Posterior vena cava (tissue), 2 donors: Measurements from ENCODE around the gene UQCR11. TPM values are rescaled to one million over a fixed set of nuclear protein-coding genes. Genes with fewer than 3 reads are reported as not detected.
"Not testable (repeated sequence)": the region's sequence is repeated elsewhere in the genome, so short reads cannot be mapped to it uniquely, and the experiment has no call there.

Experiments used
- DNase-seq: peaks from one replicate; pipeline ENCODE4 v3.0.0-alpha.2; 2020; ENCODE audit warnings: low spot score
- intact Hi-C, 2 donors: fragments of 100-400 bp; cut with DNase I; formaldehyde crosslinking; loops; one replicate each; pipeline versions ENCODE4 v1.14.1 to v1.14.2; 2022 to 2023
- total RNA-seq, 2 donors: library from RNA; stranded (reverse); fragmentation: NEBNext Ultra II Directional; extraction: Animal tissue kit (Norgen Biotek cat#: 25700); gene quantifications; one replicate each; pipeline ENCODE4 v1.2.1, GENCODE V29; 2021
- donor health status: DM: yes; HTN: yes; CAD: no.
- donor health status: DM: yes; HTN: yes; CAD: no.

Gene UQCR11
- total RNA-seq, 2 donors from 2014 or later = 197 to 252 TPM

DNA sequence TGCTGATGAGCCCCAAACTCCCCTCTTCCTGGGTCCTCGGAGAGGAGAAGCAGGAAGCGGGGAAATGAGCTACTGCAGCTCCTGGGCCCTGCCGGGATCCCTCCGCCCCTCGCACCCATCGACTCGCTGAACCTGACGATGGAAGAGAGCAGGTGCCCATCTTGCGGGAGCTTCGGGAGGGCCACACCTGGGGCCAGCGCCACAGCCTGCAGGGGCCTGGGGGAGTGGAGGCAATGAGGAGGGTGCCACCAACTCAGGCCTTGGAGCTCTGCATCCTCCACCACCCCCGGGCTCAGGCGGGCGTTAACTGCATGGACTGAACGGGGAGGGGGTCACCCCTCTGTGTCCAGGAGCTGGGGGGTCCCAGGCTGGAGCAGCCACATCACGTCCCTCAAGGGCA is 38.8 kb upstream of the UQCR11 start:
- intact Hi-C loops = loop anchor here in 1 of 2 donors (2.0 kb wide), 1 partner anchor 35 kb away; no protein-coding TSS in a partner anchor
- DNase-seq = no peak

DNA sequence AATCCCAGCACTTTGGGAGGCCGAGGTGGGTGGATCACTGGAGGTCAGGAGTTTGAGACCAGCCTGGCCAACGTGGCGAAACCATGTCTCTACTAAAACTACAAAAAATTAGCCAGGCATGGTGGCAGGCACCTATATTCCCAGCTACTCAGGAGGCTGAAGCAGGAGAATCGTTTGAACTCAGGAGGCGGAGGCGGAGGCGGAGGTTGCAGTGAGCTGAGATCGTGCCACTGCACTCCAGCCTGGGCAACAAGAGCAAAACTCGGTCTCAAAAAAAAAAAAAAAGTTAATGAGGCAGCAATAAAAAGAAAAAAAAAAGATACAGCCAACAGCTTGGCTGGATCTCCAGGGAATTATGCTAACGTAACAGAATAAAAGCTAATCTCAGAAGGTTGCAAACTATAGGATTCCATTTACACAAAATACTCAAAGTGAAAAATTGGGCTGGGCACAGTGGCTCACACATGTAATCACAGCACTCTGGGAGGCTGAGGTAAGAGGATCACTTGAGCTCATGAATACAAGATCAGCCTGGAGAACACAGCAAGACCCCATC is 35.7 kb upstream of the UQCR11 start:
- intact Hi-C loops = loop anchor here in 1 of 2 donors (2.0 kb wide), 1 partner anchor 46 kb away; no protein-coding TSS in a partner anchor
- not testable (repeated sequence) for DNase-seq

DNA sequence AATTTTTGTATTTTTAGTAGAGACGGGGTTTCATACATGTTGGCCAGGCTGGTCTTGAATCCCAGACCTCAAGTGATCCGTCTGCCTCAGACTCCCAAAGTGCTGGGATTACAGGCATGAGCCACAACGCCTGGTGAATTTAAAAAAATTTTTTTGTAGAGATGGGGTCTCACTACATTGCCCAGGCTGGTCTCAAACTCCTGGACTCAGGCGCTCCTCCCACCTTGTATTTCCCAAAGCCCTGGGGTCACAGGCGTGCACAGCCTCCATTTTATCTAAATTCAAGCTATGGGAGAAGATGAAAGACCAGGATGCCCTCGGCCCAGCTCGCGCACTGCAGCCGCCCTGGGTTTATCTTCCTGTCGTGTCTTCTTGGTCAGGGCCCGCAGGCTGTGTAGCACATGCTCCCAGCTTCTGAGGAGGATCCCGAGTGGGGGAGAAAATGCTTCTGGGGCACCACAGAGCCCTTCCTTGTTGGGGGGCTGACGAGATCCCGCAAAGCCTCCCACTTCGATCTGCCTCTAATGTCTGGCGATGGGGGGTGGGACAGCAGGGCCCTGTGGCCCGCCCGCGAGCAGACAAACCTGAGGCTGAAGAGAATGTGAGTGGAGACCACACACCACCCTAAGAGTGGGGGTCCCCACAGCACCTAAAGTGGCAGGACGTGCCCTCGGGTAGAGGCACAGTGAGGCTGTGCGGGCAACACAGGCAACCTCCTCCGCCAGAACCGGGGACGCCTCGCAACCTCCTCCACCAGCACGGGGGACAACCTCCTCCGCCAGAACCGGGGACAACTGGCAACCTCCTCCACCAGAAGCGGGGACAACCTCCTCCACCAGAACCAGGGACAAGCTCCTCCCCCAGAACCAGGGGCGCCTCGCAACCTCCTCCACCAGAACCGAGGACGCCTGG is 31.3 kb upstream of the UQCR11 start:
- no peak for DNase-seq
- intact Hi-C loops = no loop called here

DNA sequence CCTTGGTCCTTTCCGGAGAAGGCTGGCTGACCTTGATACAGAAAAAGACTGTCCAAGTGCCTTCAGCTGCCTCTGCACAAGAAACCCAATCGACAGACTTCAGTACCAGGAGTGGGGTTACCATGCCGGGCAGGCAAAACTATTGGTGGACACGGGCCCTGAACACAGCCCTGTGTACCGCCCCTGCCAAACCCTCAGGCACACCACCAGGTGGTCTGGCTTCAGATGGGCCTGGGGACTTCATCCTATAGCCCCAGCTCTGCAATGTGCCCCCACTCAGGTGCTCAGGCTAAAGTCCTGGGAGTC is 29.6 kb upstream of the UQCR11 start:
- no peak for DNase-seq

DNA sequence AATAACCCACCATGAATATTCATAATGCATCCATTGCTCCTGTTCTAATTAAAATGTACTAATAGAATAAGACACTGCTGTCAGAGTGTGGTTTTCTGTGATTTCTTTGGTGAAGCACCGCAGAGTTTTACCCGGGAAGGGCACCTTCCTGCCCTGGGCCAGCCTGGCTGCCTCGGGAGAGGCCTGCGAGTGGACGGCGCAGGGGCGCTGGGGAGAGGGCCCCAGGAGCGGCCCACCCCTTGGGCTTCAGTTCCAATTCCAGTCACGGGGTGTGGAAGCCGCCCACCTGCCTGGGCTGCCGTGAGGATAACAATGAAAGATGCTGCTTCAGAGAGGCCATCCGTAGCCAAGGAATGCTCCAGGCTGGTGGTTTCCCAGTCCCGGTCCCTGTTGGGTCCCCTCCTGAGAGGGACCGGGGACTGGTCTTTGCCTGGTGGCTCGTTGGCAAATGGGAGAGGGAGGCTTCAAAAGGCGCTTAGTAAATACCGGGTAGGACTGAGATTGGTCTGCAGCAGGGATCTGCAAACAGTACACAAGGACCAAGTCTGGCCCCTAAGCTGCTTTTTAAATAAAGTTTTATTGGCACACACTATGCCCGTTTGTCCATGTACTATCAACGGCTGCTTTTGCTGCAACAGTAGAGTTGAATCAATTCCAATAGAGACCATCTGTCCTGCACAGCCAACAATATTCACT is 29.1 kb upstream of the UQCR11 start:
- intact Hi-C loops = no loop called here

More for the DNA sequence above, 29.6 kb upstream of the UQCR11 start:
- intact Hi-C loops = no loop called here

DNA sequence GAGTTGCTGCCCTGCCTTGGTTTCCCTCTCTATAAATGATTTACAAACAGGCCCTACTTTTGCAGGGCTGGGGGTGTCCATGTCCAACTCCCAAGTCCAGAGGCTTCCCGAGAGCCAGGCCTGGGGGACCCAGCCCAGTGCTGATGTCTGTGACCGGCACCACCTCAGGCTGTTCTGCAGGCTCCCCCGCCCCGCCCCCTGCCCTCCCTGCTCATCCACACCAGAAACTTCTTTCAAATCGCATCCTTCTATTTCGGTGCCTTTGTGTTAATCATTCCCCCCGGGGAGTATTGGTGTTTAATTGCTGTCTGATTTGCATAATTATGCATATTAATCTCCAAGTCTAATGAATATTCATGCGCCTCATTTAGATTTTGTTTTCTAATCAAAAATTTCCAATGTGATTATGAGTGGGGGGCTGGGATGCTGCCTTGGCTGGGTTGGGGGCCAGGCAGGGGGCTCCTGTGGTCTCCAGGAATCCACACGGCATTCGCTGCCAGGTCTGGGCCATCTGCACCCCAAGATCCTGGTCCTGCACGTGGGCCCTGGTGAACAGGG is 28.1 kb upstream of the UQCR11 start:
- DNase-seq = no peak
- intact Hi-C loops = no loop called here

More for the DNA sequence above, 29.1 kb upstream of the UQCR11 start:
- DNase-seq = no peak

DNA sequence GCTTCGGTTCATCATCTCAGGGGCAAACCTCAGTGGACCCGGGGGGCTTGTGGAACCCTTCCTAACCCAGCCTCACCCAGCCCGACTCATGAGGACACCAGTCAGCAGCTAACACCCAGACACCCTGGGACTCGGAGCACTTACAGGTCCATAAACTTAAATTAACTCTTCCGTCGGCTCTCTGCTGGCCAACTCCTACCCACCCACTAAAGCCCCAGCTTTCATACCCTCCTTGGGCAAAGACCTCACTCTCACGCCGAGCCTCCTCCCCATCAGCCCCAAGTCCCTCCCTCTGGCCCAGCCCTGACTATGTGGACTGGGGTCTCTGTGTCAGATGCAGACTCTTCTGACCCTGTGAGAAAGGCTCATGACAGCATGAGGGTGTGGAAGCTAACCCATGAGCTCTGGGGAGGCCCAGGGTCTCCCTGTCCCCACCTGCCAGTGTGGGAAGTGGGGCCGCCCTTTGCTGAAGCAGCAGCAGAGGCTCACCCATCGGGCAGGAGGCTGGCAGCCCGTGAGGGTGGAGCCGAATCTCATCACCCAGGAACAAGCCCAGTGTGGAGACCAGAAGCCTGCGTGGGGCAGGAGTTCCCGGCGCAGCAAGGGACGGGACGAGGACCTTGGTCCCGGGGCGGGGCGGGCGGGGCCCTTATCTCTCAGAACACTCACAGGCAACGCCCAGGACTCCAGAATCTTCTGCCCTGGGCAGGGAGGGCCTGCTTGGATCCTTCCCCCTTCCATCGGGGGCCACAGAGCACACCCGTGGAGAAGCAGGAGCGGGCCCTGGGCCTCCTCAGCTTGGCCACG is 27.4 kb upstream of the UQCR11 start:
- DNase-seq = no peak
- intact Hi-C loops = no loop called here

DNA sequence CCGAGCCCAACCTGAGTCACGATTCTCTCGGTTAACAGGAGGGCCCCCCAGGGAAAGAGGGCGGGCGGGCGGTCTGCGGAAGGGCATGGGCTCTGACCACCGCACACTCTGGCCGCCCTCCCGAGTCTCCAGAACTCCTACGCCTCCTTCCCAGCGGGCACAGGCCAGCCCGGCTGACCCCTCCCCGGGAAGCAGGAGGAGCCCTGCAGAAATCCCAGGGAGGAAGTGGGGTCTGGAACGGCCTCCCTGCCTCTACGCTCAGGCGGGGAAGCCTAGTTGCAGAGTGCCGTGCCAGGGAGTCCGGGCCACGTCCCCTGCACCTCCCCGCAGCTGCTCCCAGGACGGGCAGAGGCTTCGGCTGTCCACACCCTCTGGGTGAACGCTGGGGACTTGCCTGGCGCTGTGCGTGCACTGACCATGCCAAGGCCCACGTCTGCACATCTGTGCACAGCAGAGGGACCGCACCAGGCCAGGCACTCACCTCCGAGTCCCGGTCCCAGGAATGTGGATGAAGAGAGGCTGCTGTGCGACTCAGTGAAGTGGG is 26.4 kb upstream of the UQCR11 start:
- no peak for DNase-seq
- intact Hi-C loops = no loop called here

DNA sequence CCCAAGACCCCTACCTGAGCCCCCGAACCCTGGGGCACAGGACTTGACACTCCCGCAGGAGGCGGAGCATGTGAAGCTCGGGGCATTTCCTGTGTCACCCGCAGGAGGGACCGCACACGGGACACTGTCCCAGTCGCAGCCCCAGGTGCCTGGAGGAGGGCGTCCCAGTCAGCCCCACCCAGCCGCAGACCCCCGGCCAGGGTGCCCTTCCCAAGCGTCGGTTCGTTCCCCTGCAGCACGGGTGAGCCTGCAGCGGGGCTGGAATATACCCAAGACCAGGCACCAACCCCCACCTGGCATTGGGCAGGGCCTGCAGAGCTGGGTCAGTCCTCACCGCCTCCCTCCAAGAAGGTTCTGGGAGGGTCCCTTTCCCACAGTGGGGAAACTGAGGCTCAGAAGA is 25.5 kb upstream of the UQCR11 start:
- intact Hi-C loops = no loop called here
- DNase-seq = no peak

DNA sequence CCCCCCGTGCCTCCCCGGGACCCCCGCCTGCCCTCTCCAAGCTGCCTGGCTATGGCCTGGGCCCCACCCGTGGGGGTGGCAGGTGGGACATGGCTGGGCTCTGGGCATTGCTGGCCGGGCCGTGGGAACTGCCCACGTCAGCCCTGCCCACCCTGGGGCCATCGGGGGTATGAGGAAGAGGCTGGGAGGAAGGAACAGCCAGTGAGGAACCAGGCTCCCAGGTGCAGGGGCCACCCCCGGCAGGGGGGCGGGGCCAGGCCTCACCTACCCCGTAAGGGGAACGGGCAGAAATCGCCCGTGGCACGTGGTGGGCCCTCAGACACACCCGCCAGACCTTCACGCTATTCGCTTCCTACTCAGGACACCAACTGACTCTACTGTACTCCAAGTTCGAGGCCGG is 24.8 kb upstream of the UQCR11 start:
- intact Hi-C loops = no loop called here
- no peak for DNase-seq

DNA sequence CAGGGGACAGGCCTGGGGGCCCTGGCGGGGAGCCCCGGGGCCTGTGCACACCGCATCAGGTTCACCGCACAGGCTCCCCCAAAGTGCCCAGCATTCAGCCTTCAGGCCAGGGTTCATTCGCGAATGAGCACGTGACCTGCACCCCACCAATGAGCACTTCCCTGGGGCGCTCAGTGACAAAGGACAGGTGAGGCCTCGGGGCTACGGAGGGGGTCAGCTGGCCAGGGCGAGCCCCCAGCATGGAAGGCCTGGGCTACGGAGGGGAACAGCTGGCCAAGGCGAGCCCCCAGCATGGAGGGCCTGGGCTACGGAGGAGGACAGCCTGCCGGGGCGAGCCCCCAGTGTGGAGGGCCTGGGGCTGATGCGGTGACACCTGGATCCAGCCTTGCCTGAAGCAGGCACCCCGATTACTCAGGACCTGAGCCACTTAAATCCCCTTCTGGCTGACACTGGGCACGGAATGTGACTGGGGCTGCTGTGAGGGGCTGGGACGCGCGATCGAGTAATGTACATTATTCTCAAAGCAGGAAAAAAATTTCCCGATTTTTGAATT is 24.1 kb upstream of the UQCR11 start:
- no peak for DNase-seq
- intact Hi-C loops = no loop called here

DNA sequence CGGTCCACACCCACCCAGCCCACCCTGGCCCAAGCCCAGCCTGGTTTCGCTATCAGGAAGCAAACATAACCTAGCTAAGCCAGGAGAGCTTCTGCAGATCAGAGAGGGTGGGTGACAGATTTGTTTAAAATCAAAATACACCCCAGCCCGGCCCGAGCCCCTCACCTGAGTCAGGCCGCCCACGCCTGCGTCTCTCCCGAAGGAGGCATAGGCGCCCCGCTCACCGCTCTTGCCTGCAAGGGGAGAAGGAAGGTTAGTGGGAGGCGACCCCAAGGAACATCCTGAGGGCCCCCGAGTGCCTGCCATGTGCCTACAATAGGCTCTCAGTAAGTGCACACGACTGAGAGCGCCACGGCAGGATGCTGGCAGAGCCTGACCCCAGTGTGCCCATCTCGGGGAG is 21.9 kb upstream of the UQCR11 start:
- DNase-seq = no peak
- intact Hi-C loops = no loop called here

DNA sequence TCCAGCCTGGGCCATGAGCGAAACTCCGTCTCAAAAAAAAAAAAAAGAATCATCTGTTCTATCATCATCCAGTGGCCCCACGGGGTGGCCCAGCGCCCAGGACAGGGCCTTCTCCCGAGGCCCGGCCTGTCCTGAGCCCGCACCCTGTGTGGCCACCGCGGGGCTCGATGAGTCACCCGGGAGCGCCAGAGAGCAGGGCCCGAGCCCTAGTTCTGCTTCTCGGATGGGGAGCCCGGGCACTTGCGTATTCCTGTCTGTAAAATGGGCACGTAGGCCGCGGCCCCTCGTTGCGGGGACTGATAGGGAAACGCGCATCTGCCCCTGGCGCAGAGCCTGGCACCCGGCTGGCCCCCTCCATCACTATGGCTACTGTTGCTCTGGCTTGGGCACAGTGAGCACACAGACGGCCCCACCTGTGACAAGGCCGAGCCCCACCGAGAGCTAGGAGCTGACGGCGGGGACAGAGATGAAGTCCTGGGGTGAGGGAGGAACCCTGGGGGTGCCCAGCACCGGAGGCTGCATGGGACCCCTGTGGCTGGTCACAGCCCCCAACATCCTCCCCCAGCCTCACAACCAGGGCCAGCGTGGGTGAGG is 21.3 kb upstream of the UQCR11 start:
- no peak for DNase-seq
- intact Hi-C loops = no loop called here

DNA sequence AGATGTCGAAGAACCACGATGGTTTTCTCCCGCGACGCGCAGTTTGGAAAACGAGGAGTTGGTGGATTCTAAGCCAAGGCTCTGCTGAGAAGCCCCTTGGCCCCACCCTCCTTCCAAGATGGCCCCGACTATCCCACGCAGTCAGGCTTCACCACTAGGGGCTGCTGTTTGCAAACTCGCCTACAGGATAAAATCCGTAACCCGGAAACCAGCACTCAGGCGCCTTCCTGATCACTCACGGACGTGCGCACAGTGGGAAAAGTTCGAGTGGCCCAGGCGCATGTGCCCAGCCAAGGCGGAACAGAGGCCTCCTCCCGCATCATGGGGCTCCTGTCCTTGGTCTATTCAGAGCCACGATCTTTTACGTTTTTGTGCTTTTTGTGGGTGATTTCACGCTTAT is 19.2 kb upstream of the UQCR11 start:
- DNase-seq = no peak
- intact Hi-C loops = no loop called here

DNA sequence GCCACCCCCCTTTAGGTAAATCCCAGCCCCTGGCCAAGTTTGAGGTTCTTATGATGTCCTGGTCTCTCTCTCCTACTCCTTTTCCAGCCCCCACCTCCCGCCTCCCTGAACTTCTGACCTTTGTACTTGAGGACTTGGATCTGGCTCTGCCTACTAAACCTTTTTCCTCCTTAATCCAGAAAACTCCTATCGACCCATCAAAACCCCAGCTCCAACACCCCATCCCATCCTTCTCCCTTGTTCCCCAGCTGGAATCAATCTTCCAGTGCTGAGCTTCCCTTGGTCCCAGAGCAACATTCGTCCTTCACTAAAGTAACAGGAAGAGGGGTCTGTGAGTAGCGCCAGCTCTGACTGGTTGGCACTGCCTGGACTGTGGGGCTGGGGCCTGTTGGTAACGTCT is 17.3 kb upstream of the UQCR11 start:
- intact Hi-C loops = no loop called here
- no peak for DNase-seq

DNA sequence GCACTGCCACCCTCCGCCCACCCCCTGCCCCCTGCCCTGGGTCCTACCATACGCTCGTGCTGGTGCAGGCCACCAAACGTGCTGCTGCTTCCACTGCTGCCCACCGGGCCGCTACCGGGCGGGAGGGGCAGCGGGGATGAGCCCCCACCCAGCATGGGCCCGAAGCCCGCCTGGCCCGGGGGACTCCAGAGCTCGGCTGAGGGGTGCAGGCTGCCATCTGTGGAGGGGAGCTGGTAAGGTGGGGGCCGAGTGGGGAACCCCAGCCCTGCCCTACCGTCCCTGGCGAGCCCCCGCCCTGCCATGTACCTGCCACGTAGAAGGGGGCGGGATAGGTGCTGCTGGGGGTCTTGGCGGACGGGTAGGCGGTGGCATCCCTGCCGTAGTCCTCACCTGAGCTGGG is 16.7 kb upstream of the UQCR11 start:
- no peak for DNase-seq
- intact Hi-C loops = no loop called here

DNA sequence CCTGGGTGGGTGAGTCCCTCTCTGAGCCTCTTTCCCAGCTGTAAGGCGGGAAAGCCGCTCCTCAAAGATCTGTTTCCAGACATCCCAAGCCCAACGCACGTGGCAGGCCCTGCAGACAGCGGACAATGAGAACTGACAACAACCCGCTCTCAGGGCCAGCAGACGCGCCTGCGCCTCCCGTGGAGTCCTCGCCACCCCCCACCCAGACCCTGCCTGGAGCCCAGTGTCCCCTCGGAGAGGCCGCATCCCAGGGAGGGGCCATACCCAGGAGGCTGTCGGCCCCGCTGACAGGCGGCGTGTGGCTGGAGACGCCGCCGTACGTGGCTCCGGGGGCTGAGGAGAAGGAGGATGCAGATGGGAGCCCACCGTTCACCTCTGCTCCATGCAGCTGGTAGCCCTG is 16.3 kb upstream of the UQCR11 start:
- intact Hi-C loops = no loop called here
- no peak for DNase-seq

DNA sequence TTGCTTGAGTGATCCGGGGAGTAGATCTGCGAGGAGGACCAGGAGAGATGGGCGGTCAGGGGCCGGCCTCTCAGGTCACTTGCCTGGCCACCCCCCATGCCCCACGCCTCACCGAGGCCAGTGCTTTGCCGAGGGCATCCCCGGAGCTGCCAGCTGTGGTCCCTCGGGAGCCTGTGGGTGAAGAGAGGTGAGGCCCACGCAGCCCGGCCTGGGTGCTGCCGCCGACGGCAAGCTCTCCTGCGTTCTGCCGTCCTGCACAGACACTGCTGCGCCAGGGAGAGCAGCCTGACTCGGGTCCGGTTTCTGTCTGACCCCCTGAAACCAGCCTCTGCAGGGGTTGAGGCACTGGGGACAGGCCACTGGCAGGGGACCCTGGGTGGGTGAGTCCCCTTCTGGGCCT is 15.8 kb upstream of the UQCR11 start:
- DNase-seq = no peak
- intact Hi-C loops = no loop called here
